ENCODE measurements around the gene PPP4R2.

GRCh38 chr3:72977060-72977808 lies 19.4 kb upstream of the PPP4R2 start:
- TF ChIP-seq, protein P1, sequence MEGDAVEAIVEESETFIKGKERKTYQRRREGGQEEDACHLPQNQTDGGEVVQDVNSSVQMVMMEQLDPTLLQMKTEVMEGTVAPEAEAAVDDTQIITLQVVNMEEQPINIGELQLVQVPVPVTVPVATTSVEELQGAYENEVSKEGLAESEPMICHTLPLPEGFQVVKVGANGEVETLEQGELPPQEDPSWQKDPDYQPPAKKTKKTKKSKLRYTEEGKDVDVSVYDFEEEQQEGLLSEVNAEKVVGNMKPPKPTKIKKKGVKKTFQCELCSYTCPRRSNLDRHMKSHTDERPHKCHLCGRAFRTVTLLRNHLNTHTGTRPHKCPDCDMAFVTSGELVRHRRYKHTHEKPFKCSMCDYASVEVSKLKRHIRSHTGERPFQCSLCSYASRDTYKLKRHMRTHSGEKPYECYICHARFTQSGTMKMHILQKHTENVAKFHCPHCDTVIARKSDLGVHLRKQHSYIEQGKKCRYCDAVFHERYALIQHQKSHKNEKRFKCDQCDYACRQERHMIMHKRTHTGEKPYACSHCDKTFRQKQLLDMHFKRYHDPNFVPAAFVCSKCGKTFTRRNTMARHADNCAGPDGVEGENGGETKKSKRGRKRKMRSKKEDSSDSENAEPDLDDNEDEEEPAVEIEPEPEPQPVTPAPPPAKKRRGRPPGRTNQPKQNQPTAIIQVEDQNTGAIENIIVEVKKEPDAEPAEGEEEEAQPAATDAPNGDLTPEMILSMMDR (IDR thresholded peaks at IDR 0.05), result no peak
- TF ChIP-seq POLR2A (IDR thresholded peaks at IDR 0.05), result no peak

Data from breast epithelium (tissue), 3 donors.